ENCODE data around the gene DQX1.

GRCh38 chr2:74482801-74483674 lies 43.0 kb downstream of the DQX1 start, which contains the start of the genes CCDC142 and TTC31:
- TF ChIP-seq CTCF (IDR thresholded peaks at IDR 0.05) (peak; percentile 77 to 97 (median 88)), POLR2A (IDR thresholded peaks at IDR 0.05) (peak in 1 of 2 donors; percentile 37)

Data from heart left ventricle (tissue), 13 donors.